H9 (cell line): Measurements from ENCODE around the gene SHMT2. TPM values are rescaled to one million over a fixed set of nuclear protein-coding genes. Genes with fewer than 3 reads are reported as not detected.

Source experiments
- DNase-seq: peaks from one replicate; pipeline ENCODE4 v3.0.0-alpha.2; 2017
- H2AFZ ChIP-seq: one replicate; pipeline ENCODE4 v1.6.1; 2013; ENCODE audit warnings: mild to moderate bottlenecking, low read length, control low read depth, moderate library complexity
- H2AK5ac ChIP-seq: 2 replicates; pipeline ENCODE4 v1.6.1; 2013; ENCODE audit warnings: low read length, control low read depth, mixed read lengths; ENCODE audit not compliant: insufficient read length
- H2BK120ac ChIP-seq: one replicate; pipeline ENCODE4 v1.6.1; 2013; ENCODE audit warnings: low read depth, mild to moderate bottlenecking, low read length, control low read depth, inconsistent platforms; ENCODE audit not compliant: poor library complexity, severe bottlenecking
- H2BK12ac ChIP-seq: 2 replicates; pipeline ENCODE4 v1.6.1; 2013; ENCODE audit warnings: low read length, control low read depth, mixed read lengths, low read depth; ENCODE audit not compliant: insufficient read length
- H2BK15ac ChIP-seq: 2 replicates; pipeline ENCODE4 v1.6.1; 2013; ENCODE audit warnings: low read depth, low read length, control low read depth
- H2BK20ac ChIP-seq: one replicate; pipeline ENCODE4 v1.6.1; 2013; ENCODE audit warnings: low read depth, mild to moderate bottlenecking, low read length, control low read depth, inconsistent platforms; ENCODE audit not compliant: poor library complexity, severe bottlenecking
- H2BK5ac ChIP-seq: 2 replicates; pipeline ENCODE4 v1.6.1; 2013; ENCODE audit warnings: low read length, control low read depth, mixed read lengths; ENCODE audit not compliant: insufficient read length
- H3K14ac ChIP-seq: 2 replicates; pipeline ENCODE4 v1.6.1; 2013; ENCODE audit warnings: low read length, control low read depth; ENCODE audit not compliant: insufficient read depth
- H3K18ac ChIP-seq: 2 replicates; pipeline ENCODE4 v1.6.1; 2013; ENCODE audit warnings: low read depth, mild to moderate bottlenecking, mixed read lengths, low read length, control low read depth; ENCODE audit not compliant: insufficient read length
- H3K23ac ChIP-seq: 2 replicates; pipeline ENCODE4 v1.6.1; 2013; ENCODE audit warnings: low read length, control low read depth, mixed read lengths, low read depth; ENCODE audit not compliant: insufficient read length
- H3K23me2 ChIP-seq: 2 replicates; pipeline ENCODE4 v1.6.1; 2013; ENCODE audit warnings: low read depth, mild to moderate bottlenecking, mixed read lengths, low read length, control low read depth; ENCODE audit not compliant: insufficient read length, poor library complexity, severe bottlenecking
- H3K27ac ChIP-seq: 2 replicates; pipeline ENCODE4 v1.5.1; 2013; ENCODE audit warnings: low read length, control low read depth, mixed read lengths, low read depth; ENCODE audit not compliant: insufficient read length
- H3K27me3 ChIP-seq: 2 replicates; pipeline ENCODE4 v1.6.1; 2013; ENCODE audit warnings: low read length, control low read depth, inconsistent platforms; ENCODE audit not compliant: insufficient read depth
- H3K4ac ChIP-seq: 2 replicates; pipeline ENCODE4 v1.6.1; 2013; ENCODE audit warnings: low read depth, mild to moderate bottlenecking, control low read depth, inconsistent platforms, low read length, moderate library complexity
- H3K4me1 ChIP-seq: 2 replicates; pipeline ENCODE4 v1.6.1; 2013; ENCODE audit warnings: low read length, control low read depth, inconsistent platforms; ENCODE audit not compliant: insufficient read depth
- H3K4me2 ChIP-seq: 2 replicates; pipeline ENCODE4 v1.6.1; 2013; ENCODE audit warnings: low read length, control low read depth, mixed read lengths; ENCODE audit not compliant: insufficient read length, insufficient read depth
- H3K56ac ChIP-seq: 2 replicates; pipeline ENCODE4 v1.6.1; 2013; ENCODE audit warnings: low read depth, mild to moderate bottlenecking, mixed read lengths, low read length, control low read depth; ENCODE audit not compliant: insufficient read length
- H3K79me1 ChIP-seq: 2 replicates; pipeline ENCODE4 v1.6.1; 2013; ENCODE audit warnings: low read depth, mild to moderate bottlenecking, moderate library complexity, low read length, control low read depth, inconsistent platforms; ENCODE audit not compliant: insufficient read depth, poor library complexity, severe bottlenecking
- H3K79me2 ChIP-seq: 2 replicates; pipeline ENCODE4 v1.6.1; 2013; ENCODE audit warnings: low read length, control low read depth, inconsistent platforms; ENCODE audit not compliant: insufficient read depth
- H3K9ac ChIP-seq: 2 replicates; pipeline ENCODE4 v1.6.1; 2013; ENCODE audit warnings: low read length, control low read depth, mixed read lengths; ENCODE audit not compliant: insufficient read length; ENCODE audit errors: extremely low read depth
- H3K9me3 ChIP-seq: one replicate; pipeline ENCODE4 v1.6.1; 2013; ENCODE audit warnings: low read depth, low read length, inconsistent platforms; ENCODE audit not compliant: control insufficient read depth
- H3T11ph ChIP-seq: one replicate; pipeline ENCODE4 v1.6.1; 2013; ENCODE audit warnings: mild to moderate bottlenecking, low read length, control low read depth, inconsistent platforms
- H4K20me1 ChIP-seq: one replicate; pipeline ENCODE4 v1.6.1; 2013; ENCODE audit not compliant: control insufficient read depth, insufficient read length, insufficient read depth
- H4K5ac ChIP-seq: 2 replicates; pipeline ENCODE4 v1.6.1; 2013; ENCODE audit warnings: low read depth, mild to moderate bottlenecking, mixed read lengths, low read length, control low read depth; ENCODE audit not compliant: insufficient read length
- H4K8ac ChIP-seq: replicated peaks from 2 replicates; pipeline ENCODE4 v1.6.1; 2013; ENCODE audit warnings: low read length, control low read depth, mixed read lengths, low read depth; ENCODE audit not compliant: insufficient read length
- H4K91ac ChIP-seq: 2 replicates; pipeline ENCODE4 v1.6.1; 2013; ENCODE audit warnings: low read depth, mild to moderate bottlenecking, moderate library complexity, mixed read lengths, low read length, control low read depth; ENCODE audit not compliant: insufficient read length
- H3K27ac Mint-ChIP-seq, 3 experiments: 2 replicates in 2 of 3; 3 replicates in 1 of 3; pipeline ENCODE4 v1.8.0; 2020 to 2021; ENCODE audit warnings: mixed read lengths in 3 of 3, mild to moderate bottlenecking in 1 of 3, moderate library complexity in 1 of 3
- H3K27me3 Mint-ChIP-seq: 2 replicates; pipeline ENCODE4 v1.8.0; 2021; ENCODE audit warnings: low read depth, mild to moderate bottlenecking, moderate library complexity, mixed read lengths
- H3K36me3 Mint-ChIP-seq, 3 experiments: 2 replicates in 2 of 3; 3 replicates in 1 of 3; pipeline ENCODE4 v1.8.0; 2020 to 2021; ENCODE audit warnings: low read depth in 3 of 3, mixed read lengths in 3 of 3; ENCODE audit not compliant: insufficient read depth in 1 of 3
- H3K4me1 Mint-ChIP-seq, 2 experiments: 2 replicates each; pipeline ENCODE4 v1.8.0; 2020; ENCODE audit warnings: mixed read lengths in 2 of 2
- H3K4me3 Mint-ChIP-seq, 2 experiments: 2 replicates in 1 of 2; 3 replicates in 1 of 2; pipeline ENCODE4 v1.8.0; 2020 to 2021; ENCODE audit warnings: mild to moderate bottlenecking in 2 of 2, mixed read lengths in 2 of 2, moderate library complexity in 1 of 2
- H3K9me3 Mint-ChIP-seq, 2 experiments: 2 replicates in 1 of 2; 3 replicates in 1 of 2; pipeline ENCODE4 v1.8.0; 2020; ENCODE audit warnings: mild to moderate bottlenecking in 2 of 2, mixed read lengths in 2 of 2, moderate library complexity in 1 of 2
- WGBS: extraction: QIAGEN DNeasy Blood & Tissue Kit; methylation state at CpG from one replicate; pipeline ENCODE4 v1.1.7; 2013; ENCODE audit warnings: missing lambda C conversion rate, low lambda C conversion rate, mixed read lengths; ENCODE audit not compliant: insufficient read length; ENCODE audit errors: extremely low coverage; 5-methylcytosine and 5-hydroxymethylcytosine counted together
- total RNA-seq: library from RNA; stranded (reverse); gene quantifications from 2 replicates; pipeline ENCODE4 v1.2.1, GENCODE V29; 2021
- TF ChIP-seq, protein P1 (sequence below): fragments of 200-600 bp; sonication (generic); conservative IDR thresholded peaks from 3 replicates; pipeline ENCODE4 v1.8.0; 2021; ENCODE audit warnings: antibody characterized with exemption, mild to moderate bottlenecking

The SHMT2 gene
- total RNA-seq, 1 experiment from 2014 or later = 260 TPM

DNA sequence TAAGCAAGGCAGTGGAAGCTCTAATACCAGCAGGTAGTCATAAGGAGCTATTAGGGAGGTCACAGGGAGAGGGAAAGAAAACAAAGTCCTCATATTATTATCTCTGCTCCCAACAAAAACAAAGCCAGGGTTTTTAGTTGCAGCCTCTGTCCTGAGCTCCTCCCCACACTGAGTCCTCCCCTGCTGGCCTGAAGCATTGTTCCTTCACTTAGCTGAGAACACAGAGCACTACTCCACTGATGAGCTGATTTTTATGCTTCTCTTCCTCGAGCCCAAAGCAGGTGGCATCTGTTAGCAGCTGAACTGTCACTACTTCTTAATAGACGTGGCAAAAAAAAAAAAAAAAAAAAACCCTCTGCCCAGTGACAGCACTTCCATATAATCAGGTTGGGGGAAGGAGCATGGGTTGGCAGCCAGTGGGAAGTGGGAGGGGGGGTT, 31.9 kb downstream of the SHMT2 start:
- H3T11ph ChIP-seq = no peak overlapping the region
- no CpG with 5 or more reads among the region's 2 CpGs for WGBS
- no peak overlapping the region for H2BK20ac ChIP-seq
- no peak overlapping the region for H3K4me2 ChIP-seq
- H3K79me2 ChIP-seq = no peaks in the 10 kb centered on the region
- no peak overlapping the region for H4K91ac ChIP-seq
- no peak for DNase-seq
- no peak overlapping the region for H3K4me3 Mint-ChIP-seq
- H3K27ac ChIP-seq = no peak overlapping the region
- no peaks in the 10 kb centered on the region for H3K9me3 ChIP-seq
- H3K18ac ChIP-seq = no peak overlapping the region
- H3K9ac ChIP-seq = no peak overlapping the region
- peaks cover 12 to 23% of the 10 kb centered on the region in 2 experiments for H3K4me1 Mint-ChIP-seq
- no peak overlapping the region for H2AK5ac ChIP-seq
- no peak overlapping the region for H2BK5ac ChIP-seq
- no peak overlapping the region for H3K23ac ChIP-seq
- TF ChIP-seq, protein P1, sequence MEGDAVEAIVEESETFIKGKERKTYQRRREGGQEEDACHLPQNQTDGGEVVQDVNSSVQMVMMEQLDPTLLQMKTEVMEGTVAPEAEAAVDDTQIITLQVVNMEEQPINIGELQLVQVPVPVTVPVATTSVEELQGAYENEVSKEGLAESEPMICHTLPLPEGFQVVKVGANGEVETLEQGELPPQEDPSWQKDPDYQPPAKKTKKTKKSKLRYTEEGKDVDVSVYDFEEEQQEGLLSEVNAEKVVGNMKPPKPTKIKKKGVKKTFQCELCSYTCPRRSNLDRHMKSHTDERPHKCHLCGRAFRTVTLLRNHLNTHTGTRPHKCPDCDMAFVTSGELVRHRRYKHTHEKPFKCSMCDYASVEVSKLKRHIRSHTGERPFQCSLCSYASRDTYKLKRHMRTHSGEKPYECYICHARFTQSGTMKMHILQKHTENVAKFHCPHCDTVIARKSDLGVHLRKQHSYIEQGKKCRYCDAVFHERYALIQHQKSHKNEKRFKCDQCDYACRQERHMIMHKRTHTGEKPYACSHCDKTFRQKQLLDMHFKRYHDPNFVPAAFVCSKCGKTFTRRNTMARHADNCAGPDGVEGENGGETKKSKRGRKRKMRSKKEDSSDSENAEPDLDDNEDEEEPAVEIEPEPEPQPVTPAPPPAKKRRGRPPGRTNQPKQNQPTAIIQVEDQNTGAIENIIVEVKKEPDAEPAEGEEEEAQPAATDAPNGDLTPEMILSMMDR = no peak
- no peaks in the 10 kb centered on the region for H3K9me3 Mint-ChIP-seq
- no peak overlapping the region for H2AFZ ChIP-seq
- no peak overlapping the region for H2BK15ac ChIP-seq
- no peaks in the 10 kb centered on the region for H4K20me1 ChIP-seq
- H3K27me3 Mint-ChIP-seq = no peaks in the 10 kb centered on the region
- peaks cover 0 to 44% (median 25%) of the 10 kb centered on the region in 3 experiments; a peak in 6 of 7 replicates for H3K36me3 Mint-ChIP-seq
- no peak overlapping the region for H4K5ac ChIP-seq
- peak overlapping the region in 2 of 3 experiments; percentile 66 to 73; a peak in 3 of 7 replicates for H3K27ac Mint-ChIP-seq
- H3K23me2 ChIP-seq = no peaks in the 10 kb centered on the region
- H3K4ac ChIP-seq = no peak overlapping the region
- no peak overlapping the region for H4K8ac ChIP-seq
- no peaks in the 10 kb centered on the region; the same call in 1 of the 2 replicates for H3K4me1 ChIP-seq
- no peaks in the 10 kb centered on the region for H3K79me1 ChIP-seq
- no peaks in the 10 kb centered on the region for H3K27me3 ChIP-seq
- H2BK120ac ChIP-seq = no peak overlapping the region
- no peak overlapping the region for H3K14ac ChIP-seq
- no peak overlapping the region for H2BK12ac ChIP-seq
- H3K56ac ChIP-seq = no peak overlapping the region
